Activated naive CD8-positive, alpha-beta T cell (primary cell): Measurements from ENCODE around the gene DOCK3.
"Not testable (repeated sequence)": the region's sequence is repeated elsewhere in the genome, so short reads cannot be mapped to it uniquely, and the experiment has no call there.

Experiments
- H3K27ac Mint-ChIP-seq: one replicate; pipeline ENCODE4 v1.8.0; 2021; ENCODE audit warnings: mixed read lengths
- H3K27me3 Mint-ChIP-seq: one replicate; pipeline ENCODE4 v1.8.0; 2021; ENCODE audit warnings: mixed read lengths
- H3K36me3 Mint-ChIP-seq: one replicate; pipeline ENCODE4 v1.8.0; 2021; ENCODE audit warnings: mixed read lengths
- H3K4me1 Mint-ChIP-seq: one replicate; pipeline ENCODE4 v1.8.0; 2021; ENCODE audit warnings: low read depth, mixed read lengths
- H3K4me3 Mint-ChIP-seq: one replicate; pipeline ENCODE4 v1.8.0; 2021; ENCODE audit warnings: mild to moderate bottlenecking, mixed read lengths
- H3K9me3 Mint-ChIP-seq: one replicate; pipeline ENCODE4 v1.8.0; 2021; ENCODE audit warnings: low read depth, mixed read lengths

Gene DOCK3

GRCh38 chr3:50913260-50913659, 238.5 kb downstream of the DOCK3 start:
- Mint-ChIP-seq H3K27ac (no peak overlapping the region), H3K36me3 (no peaks in the 10 kb centered on the region), H3K4me3 (no peak overlapping the region), H3K4me1 (no peaks in the 10 kb centered on the region), H3K9me3 (no peaks in the 10 kb centered on the region), H3K27me3 (peaks cover 6% of the 10 kb centered on the region)

- H3K27me3 Mint-ChIP-seq, H3K36me3 Mint-ChIP-seq, H3K9me3 Mint-ChIP-seq, H3K27ac Mint-ChIP-seq, H3K4me3 Mint-ChIP-seq: not testable (repeated sequence)
- peaks cover 11% of the 10 kb centered on the region for H3K4me1 Mint-ChIP-seq
These were observed 247.3 kb downstream of the DOCK3 start for GRCh38 chr3:50922071-50922470.

DNA sequence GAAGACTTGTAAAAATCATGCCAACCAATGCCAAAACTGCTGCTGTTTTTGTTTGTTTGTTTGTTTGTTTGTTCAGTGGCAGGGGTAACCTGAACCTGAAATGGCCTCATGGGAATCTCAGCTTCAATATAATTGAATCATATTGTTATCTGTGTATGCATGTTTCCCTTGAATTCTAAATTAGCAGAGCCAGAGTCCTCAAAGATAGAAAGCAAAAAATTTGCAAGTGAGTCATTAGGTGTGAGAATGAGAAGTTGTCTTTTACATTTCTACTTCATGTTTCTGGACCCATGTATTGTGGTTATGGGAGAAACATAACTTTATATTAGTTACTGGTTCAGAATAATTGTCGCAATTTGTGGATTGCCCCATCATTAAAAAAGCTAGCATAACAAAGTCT, 249.2 kb downstream of the DOCK3 start:
- Mint-ChIP-seq H3K27ac (no peak overlapping the region), H3K4me1 (peaks cover 13% of the 10 kb centered on the region), H3K36me3 (peaks cover 3% of the 10 kb centered on the region), H3K27me3 (peaks cover 6% of the 10 kb centered on the region), H3K4me3 (no peak overlapping the region), H3K9me3 (peaks cover 5% of the 10 kb centered on the region)

DNA sequence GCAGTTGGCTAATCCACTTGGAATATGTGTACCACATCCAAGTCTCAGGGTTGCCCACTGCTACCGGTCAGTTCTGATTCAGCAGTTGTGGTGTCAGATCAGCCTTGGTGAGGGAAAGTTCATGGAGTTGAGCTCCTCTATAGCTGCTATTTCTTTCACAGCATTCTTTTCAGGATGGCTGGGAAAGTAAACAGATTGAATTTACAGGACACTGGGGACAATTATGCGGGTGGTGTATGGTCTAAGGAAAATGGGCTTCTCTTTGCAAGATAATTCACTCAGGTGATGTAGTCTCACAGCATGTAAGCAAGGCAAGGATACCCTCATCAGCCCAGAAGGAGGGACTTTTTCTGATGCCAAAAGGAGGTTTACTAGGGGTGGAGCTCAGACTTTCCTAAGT, 249.9 kb downstream of the DOCK3 start:
- H3K4me1 Mint-ChIP-seq, result peaks cover 13% of the 10 kb centered on the region

GRCh38 chr3:50926868-50927267, 252.1 kb downstream of the DOCK3 start:
- Mint-ChIP-seq H3K4me1 (peaks cover 13% of the 10 kb centered on the region), H3K27ac (no peak overlapping the region), H3K4me3 (no peak overlapping the region), H3K9me3 (peaks cover 5% of the 10 kb centered on the region), H3K36me3 (peaks cover 3% of the 10 kb centered on the region), H3K27me3 (peaks cover 6% of the 10 kb centered on the region)

More for the DNA sequence above, 249.9 kb downstream of the DOCK3 start:
- Mint-ChIP-seq H3K9me3 (peaks cover 5% of the 10 kb centered on the region), H3K4me3 (no peak overlapping the region), H3K36me3 (peaks cover 3% of the 10 kb centered on the region), H3K27me3 (peaks cover 6% of the 10 kb centered on the region), H3K27ac (no peak overlapping the region)

DNA sequence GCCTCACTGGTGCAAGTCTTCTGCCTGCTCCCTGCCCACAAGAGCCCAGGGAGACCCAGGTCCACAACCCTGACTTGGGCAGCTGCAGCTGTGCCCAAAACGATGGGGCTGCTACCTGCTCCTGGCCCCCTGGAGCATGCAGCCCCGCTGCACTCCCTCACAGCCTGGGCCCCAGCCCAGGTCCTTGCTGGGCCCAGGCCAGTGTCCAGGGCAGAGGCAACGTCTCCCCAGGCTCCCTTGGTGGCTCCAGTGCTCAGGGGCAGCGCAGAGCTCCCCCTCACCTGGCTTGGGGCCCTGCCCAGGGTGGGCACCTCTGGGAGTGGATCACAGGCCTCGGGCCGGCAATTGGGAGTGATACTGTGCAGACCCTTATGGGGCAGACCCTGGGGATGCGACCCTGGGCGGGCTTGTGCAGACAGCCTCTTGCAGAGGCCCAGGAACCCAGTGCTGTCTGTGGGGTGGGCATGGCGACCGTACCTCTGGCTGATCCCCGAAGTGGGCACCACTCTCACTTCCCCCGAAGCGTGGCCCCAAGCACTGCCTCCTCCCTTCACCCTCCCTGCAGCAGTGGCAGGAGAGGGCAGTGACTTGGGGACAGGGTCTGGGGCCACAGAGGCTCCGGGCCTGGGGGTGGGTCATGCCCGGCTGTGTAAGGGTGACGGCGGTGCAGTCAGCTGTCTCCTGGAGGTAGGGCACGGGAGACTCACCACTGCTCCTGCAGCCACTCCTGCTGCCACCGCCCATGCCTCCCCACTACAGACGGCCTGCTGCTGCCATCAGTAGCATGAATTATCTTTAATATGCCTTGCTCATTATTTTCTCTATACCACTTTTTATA, 255.9 kb downstream of the DOCK3 start:
- Mint-ChIP-seq H3K27me3 (peaks cover 2% of the 10 kb centered on the region), H3K36me3 (peaks cover 15% of the 10 kb centered on the region), H3K4me3 (no peak overlapping the region), H3K4me1 (peaks cover 13% of the 10 kb centered on the region), H3K9me3 (peaks cover 3% of the 10 kb centered on the region), H3K27ac (no peak overlapping the region)

- H3K4me3 Mint-ChIP-seq, H3K27ac Mint-ChIP-seq, H3K9me3 Mint-ChIP-seq, H3K4me1 Mint-ChIP-seq, H3K27me3 Mint-ChIP-seq: not testable (repeated sequence)
- peaks cover 22% of the 10 kb centered on the region for H3K36me3 Mint-ChIP-seq
These were observed 258.2 kb downstream of the DOCK3 start for GRCh38 chr3:50932918-50933317.

DNA sequence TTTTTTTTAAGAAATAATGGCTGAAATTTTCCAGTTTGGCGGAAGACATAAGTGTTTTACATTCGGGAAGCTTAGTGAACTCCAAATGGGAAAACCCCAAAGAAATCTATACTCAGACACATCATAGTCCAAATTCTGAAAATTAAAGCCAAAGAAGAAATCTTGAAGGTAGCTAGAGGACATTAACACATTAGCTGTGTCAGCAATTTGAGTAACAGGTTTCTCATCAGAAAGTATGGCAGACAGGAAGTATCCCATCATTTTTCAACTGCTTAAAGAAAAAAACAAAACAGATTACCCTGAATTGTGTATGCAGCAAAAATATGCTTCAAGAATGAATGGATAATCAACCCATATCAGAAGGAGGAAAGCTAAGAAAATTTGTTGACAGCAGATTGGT, 261.7 kb downstream of the DOCK3 start:
- Mint-ChIP-seq H3K27ac (no peak overlapping the region), H3K27me3 (peaks cover 6% of the 10 kb centered on the region), H3K9me3 (peaks cover 6% of the 10 kb centered on the region), H3K4me1 (no peaks in the 10 kb centered on the region), H3K4me3 (no peak overlapping the region), H3K36me3 (peaks cover 22% of the 10 kb centered on the region)

- peaks cover 2% of the 10 kb centered on the region for H3K27me3 Mint-ChIP-seq
- peaks cover 3% of the 10 kb centered on the region for H3K36me3 Mint-ChIP-seq
- no peak overlapping the region for H3K27ac Mint-ChIP-seq
- no peak overlapping the region for H3K4me3 Mint-ChIP-seq
- H3K9me3 Mint-ChIP-seq, result no peaks in the 10 kb centered on the region
- H3K4me1 Mint-ChIP-seq, result peaks cover 13% of the 10 kb centered on the region
These were observed 272.7 kb downstream of the DOCK3 start for GRCh38 chr3:50947419-50947818.

GRCh38 chr3:50950591-50950990, 275.9 kb downstream of the DOCK3 start:
- peaks cover 4% of the 10 kb centered on the region for H3K27me3 Mint-ChIP-seq
- H3K36me3 Mint-ChIP-seq, result peaks cover 3% of the 10 kb centered on the region
- H3K27ac Mint-ChIP-seq, result no peak overlapping the region
- H3K4me1 Mint-ChIP-seq, result peaks cover 13% of the 10 kb centered on the region
- H3K4me3 Mint-ChIP-seq, result peak overlapping the region; percentile 53
- no peaks in the 10 kb centered on the region for H3K9me3 Mint-ChIP-seq

GRCh38 chr3:50953825-50954414, 279.2 kb downstream of the DOCK3 start:
- Mint-ChIP-seq H3K36me3 (no peaks in the 10 kb centered on the region), H3K27ac (no peak overlapping the region), H3K9me3 (no peaks in the 10 kb centered on the region), H3K4me1 (peaks cover 13% of the 10 kb centered on the region), H3K27me3 (peaks cover 2% of the 10 kb centered on the region), H3K4me3 (no peak overlapping the region)

DNA sequence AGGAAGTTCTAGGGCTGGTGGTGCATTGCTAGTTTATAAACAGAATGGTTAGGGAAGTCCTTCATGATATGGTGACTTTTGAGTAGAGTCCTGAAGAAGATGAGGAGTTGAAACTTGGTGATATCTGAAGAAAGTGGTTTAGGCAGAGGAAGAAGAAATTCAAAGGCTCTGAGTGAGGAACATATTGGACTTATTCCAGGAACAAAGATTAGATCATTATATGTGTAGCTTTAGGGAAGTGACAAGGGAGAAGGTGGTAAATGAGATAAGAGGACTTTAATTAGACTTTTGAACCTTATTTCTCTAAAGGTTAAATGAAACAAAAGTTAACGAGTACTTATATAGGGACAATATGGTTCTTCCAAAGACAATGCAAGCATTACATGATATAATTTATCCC, 286.7 kb downstream of the DOCK3 start:
- Mint-ChIP-seq H3K4me3 (no peak overlapping the region), H3K36me3 (no peaks in the 10 kb centered on the region), H3K27ac (no peak overlapping the region), H3K27me3 (peaks cover 11% of the 10 kb centered on the region), H3K9me3 (no peaks in the 10 kb centered on the region), H3K4me1 (no peaks in the 10 kb centered on the region)

DNA sequence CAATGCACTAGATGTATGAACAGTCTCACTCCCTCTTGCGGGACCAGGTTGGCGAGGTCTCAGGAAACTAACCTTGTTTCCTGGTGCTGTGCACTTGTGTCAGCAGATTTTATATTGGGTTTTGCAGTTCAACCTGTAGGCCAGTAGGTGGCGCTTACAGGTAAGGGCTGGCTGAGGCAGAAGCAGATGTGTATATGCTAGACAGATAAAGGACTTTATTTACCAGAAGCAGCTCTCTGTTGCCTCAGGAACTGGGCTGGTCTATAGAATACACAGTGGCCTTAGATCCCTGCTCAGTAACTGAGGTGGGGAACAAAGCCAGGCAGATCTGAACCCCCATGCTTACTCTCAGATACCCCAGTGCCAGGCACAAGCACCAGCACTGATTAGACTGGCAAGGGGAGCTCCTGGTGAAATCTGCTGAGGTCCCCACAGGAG, 296.8 kb downstream of the DOCK3 start:
- H3K27ac Mint-ChIP-seq, result no peak overlapping the region
- H3K4me1 Mint-ChIP-seq, result peaks cover 11% of the 10 kb centered on the region
- no peak overlapping the region for H3K4me3 Mint-ChIP-seq
- no peaks in the 10 kb centered on the region for H3K36me3 Mint-ChIP-seq
- H3K27me3 Mint-ChIP-seq, result no peaks in the 10 kb centered on the region
- H3K9me3 Mint-ChIP-seq, result no peaks in the 10 kb centered on the region

DNA sequence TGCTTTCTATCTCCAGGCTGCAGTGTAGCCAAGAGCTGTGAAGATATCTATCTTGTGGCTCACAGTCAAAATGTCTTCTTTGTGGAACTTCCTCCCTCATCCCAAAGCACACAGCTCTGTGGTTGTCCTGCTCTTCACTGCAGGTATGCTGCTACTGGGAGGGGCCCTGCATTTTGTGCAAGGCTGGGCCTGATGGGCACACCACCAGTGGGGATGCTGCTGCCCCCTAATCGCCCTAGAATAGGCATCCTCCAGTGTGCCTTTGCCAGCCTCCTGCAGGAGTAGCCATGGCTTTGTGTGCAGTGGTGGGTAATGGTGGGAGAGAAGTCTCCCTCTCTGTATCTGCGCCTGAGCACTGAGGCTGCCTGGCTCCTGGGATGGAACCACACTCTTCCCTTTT, 297.3 kb downstream of the DOCK3 start:
- no peaks in the 10 kb centered on the region for H3K36me3 Mint-ChIP-seq
- H3K4me3 Mint-ChIP-seq, result no peak overlapping the region
- peaks cover 11% of the 10 kb centered on the region for H3K4me1 Mint-ChIP-seq
- H3K9me3 Mint-ChIP-seq, result no peaks in the 10 kb centered on the region
- no peak overlapping the region for H3K27ac Mint-ChIP-seq
- no peaks in the 10 kb centered on the region for H3K27me3 Mint-ChIP-seq

GRCh38 chr3:50978586-50978985, 303.9 kb downstream of the DOCK3 start:
- H3K27me3 Mint-ChIP-seq, H3K9me3 Mint-ChIP-seq, H3K4me3 Mint-ChIP-seq, H3K27ac Mint-ChIP-seq, H3K36me3 Mint-ChIP-seq, H3K4me1 Mint-ChIP-seq: not testable (repeated sequence)
